ENCODE measurements around the gene BAAT.

Gene BAAT

GRCh38 chr9:101362450-101362849 lies 22.4 kb downstream of the BAAT start:
- no peaks in the 10 kb centered on the region for H3K9me3 ChIP-seq (replicated peaks in 1 of 2; ENCODE audit: control insufficient read depth in 2 of 2, insufficient read depth in 1 of 2, low read depth in 1 of 2, low read length in 2 of 2)
- no peaks in the 10 kb centered on the region for H3K36me3 ChIP-seq (replicated peaks in 1 of 2; ENCODE audit: control insufficient read depth in 2 of 2, insufficient read depth in 2 of 2, low read length in 2 of 2)
- H3K23ac ChIP-seq (ENCODE audit: low read depth, low read length, poor library complexity) = no peak overlapping the region
- no peak overlapping the region for H3K27ac ChIP-seq (replicated peaks; ENCODE audit: low read length)
- no peak overlapping the region for H4K91ac ChIP-seq (ENCODE audit: low read depth, low read length, poor library complexity)
- DNase-seq (ENCODE audit: low spot score) = no peak
- H2BK5ac ChIP-seq (ENCODE audit: low read length) = no peak overlapping the region
- no peak overlapping the region for H3K18ac ChIP-seq (ENCODE audit: low read length)
- WGBS, 2 donors (ENCODE audit: extremely low coverage in 2 of 2, insufficient read length in 2 of 2, insufficient replicate concordance in 1 of 2) = no CpG with 5 or more reads among the region's 5 CpGs
- no peak overlapping the region for H3K9ac ChIP-seq (ENCODE audit: low read depth, low read length, poor library complexity)
- no peak overlapping the region for H2BK12ac ChIP-seq (ENCODE audit: low read length)
- no peak overlapping the region for H3K4me2 ChIP-seq (ENCODE audit: insufficient read depth, low read length, poor library complexity, severe bottlenecking)
- no peak overlapping the region for H2BK15ac ChIP-seq (ENCODE audit: low read length)
- H2AFZ ChIP-seq (ENCODE audit: low read length) = no peak overlapping the region
- H3K4ac ChIP-seq (ENCODE audit: low read length) = no peak overlapping the region
- H4K8ac ChIP-seq (ENCODE audit: low read depth, low read length) = no peak overlapping the region
- no peaks in the 10 kb centered on the region for H3K79me1 ChIP-seq (ENCODE audit: low read depth, low read length)
- no peaks in the 10 kb centered on the region for H3K4me1 ChIP-seq (ENCODE audit: control insufficient read depth in 2 of 2, insufficient read depth in 1 of 2, low read depth in 1 of 2, low read length in 2 of 2)
- no peak overlapping the region for H2BK120ac ChIP-seq (ENCODE audit: low read depth, low read length)
- H3K14ac ChIP-seq (ENCODE audit: low read length) = no peak overlapping the region
- H3K27me3 ChIP-seq (ENCODE audit: control insufficient read depth in 3 of 3, insufficient read depth in 3 of 3, low read depth in 1 of 3, low read length in 3 of 3) = no peaks in the 10 kb centered on the region
- H2AK5ac ChIP-seq (ENCODE audit: low read depth, low read length) = no peak overlapping the region
- no peak overlapping the region for H3K4me3 ChIP-seq (ENCODE audit: low read length in 2 of 2)

- DNase-seq (ENCODE audit: low spot score) = no peak
- no peak overlapping the region for H3K4me3 ChIP-seq (ENCODE audit: low read length in 2 of 2)
- H3K36me3 ChIP-seq (replicated peaks in 1 of 2; ENCODE audit: control insufficient read depth in 2 of 2, insufficient read depth in 2 of 2, low read length in 2 of 2) = no peaks in the 10 kb centered on the region
- no peak overlapping the region for H3K4me2 ChIP-seq (ENCODE audit: insufficient read depth, low read length, poor library complexity, severe bottlenecking)
- H3K79me1 ChIP-seq (ENCODE audit: low read depth, low read length) = no peaks in the 10 kb centered on the region
- no peak overlapping the region for H2BK120ac ChIP-seq (ENCODE audit: low read depth, low read length)
- no peak overlapping the region for H3K23ac ChIP-seq (ENCODE audit: low read depth, low read length, poor library complexity)
- H4K8ac ChIP-seq (ENCODE audit: low read depth, low read length) = no peak overlapping the region
- no peaks in the 10 kb centered on the region for H3K9me3 ChIP-seq (replicated peaks in 1 of 2; ENCODE audit: control insufficient read depth in 2 of 2, insufficient read depth in 1 of 2, low read depth in 1 of 2, low read length in 2 of 2)
- H3K4ac ChIP-seq (ENCODE audit: low read length) = no peak overlapping the region
- no peak overlapping the region for H2AK5ac ChIP-seq (ENCODE audit: low read depth, low read length)
- no peak overlapping the region for H3K9ac ChIP-seq (ENCODE audit: low read depth, low read length, poor library complexity)
- H3K4me1 ChIP-seq (ENCODE audit: control insufficient read depth in 2 of 2, insufficient read depth in 1 of 2, low read depth in 1 of 2, low read length in 2 of 2) = no peaks in the 10 kb centered on the region
- no peak overlapping the region for H2BK15ac ChIP-seq (ENCODE audit: low read length)
- H2BK12ac ChIP-seq (ENCODE audit: low read length) = no peak overlapping the region
- no peak overlapping the region for H4K91ac ChIP-seq (ENCODE audit: low read depth, low read length, poor library complexity)
- no peak overlapping the region for H2BK5ac ChIP-seq (ENCODE audit: low read length)
- no peak overlapping the region for H3K27ac ChIP-seq (replicated peaks; ENCODE audit: low read length)
- no peaks in the 10 kb centered on the region for H3K27me3 ChIP-seq (ENCODE audit: control insufficient read depth in 3 of 3, insufficient read depth in 3 of 3, low read depth in 1 of 3, low read length in 3 of 3)
- H2AFZ ChIP-seq (ENCODE audit: low read length) = no peak overlapping the region
- H3K14ac ChIP-seq (ENCODE audit: low read length) = no peak overlapping the region
- no peak overlapping the region for H3K18ac ChIP-seq (ENCODE audit: low read length)
Observed at GRCh38 chr9:101360647-101361046, 24.2 kb downstream of the BAAT start.

GRCh38 chr9:101359679-101360078 lies 25.1 kb downstream of the BAAT start:
- Histone ChIP-seq H2AK5ac (ENCODE audit: low read depth, low read length) (no peak overlapping the region), H3K4me3 (ENCODE audit: low read length in 2 of 2) (no peak overlapping the region), H3K4me2 (ENCODE audit: insufficient read depth, low read length, poor library complexity, severe bottlenecking) (no peak overlapping the region), H3K9me3 (replicated peaks in 1 of 2; ENCODE audit: control insufficient read depth in 2 of 2, insufficient read depth in 1 of 2, low read depth in 1 of 2, low read length in 2 of 2) (no peaks in the 10 kb centered on the region), H3K9ac (ENCODE audit: low read depth, low read length, poor library complexity) (no peak overlapping the region), H2BK5ac (ENCODE audit: low read length) (no peak overlapping the region), H3K36me3 (replicated peaks in 1 of 2; ENCODE audit: control insufficient read depth in 2 of 2, insufficient read depth in 2 of 2, low read length in 2 of 2) (no peaks in the 10 kb centered on the region), H2BK120ac (ENCODE audit: low read depth, low read length) (no peak overlapping the region), H3K27ac (replicated peaks; ENCODE audit: low read length) (no peak overlapping the region), H3K4me1 (ENCODE audit: control insufficient read depth in 2 of 2, insufficient read depth in 1 of 2, low read depth in 1 of 2, low read length in 2 of 2) (no peaks in the 10 kb centered on the region), H3K4ac (ENCODE audit: low read length) (no peak overlapping the region), H3K23ac (ENCODE audit: low read depth, low read length, poor library complexity) (no peak overlapping the region), H4K91ac (ENCODE audit: low read depth, low read length, poor library complexity) (no peak overlapping the region), H3K14ac (ENCODE audit: low read length) (no peak overlapping the region), H4K8ac (ENCODE audit: low read depth, low read length) (no peak overlapping the region), H3K79me1 (ENCODE audit: low read depth, low read length) (no peaks in the 10 kb centered on the region), H3K18ac (ENCODE audit: low read length) (no peak overlapping the region), H2BK12ac (ENCODE audit: low read length) (no peak overlapping the region), H2AFZ (ENCODE audit: low read length) (no peak overlapping the region), H3K27me3 (ENCODE audit: control insufficient read depth in 3 of 3, insufficient read depth in 3 of 3, low read depth in 1 of 3, low read length in 3 of 3) (no peaks in the 10 kb centered on the region), H2BK15ac (ENCODE audit: low read length) (no peak overlapping the region)
- DNase-seq (ENCODE audit: low spot score) = no peak
- WGBS, 2 donors (ENCODE audit: extremely low coverage in 2 of 2, insufficient read length in 2 of 2, insufficient replicate concordance in 1 of 2) = no CpG with 5 or more reads among the region's 1 CpG

GRCh38 chr9:101356619-101357018 lies 28.2 kb downstream of the BAAT start:
- no peak overlapping the region for H2BK15ac ChIP-seq (ENCODE audit: low read length)
- no peak overlapping the region for H3K27ac ChIP-seq (replicated peaks; ENCODE audit: low read length)
- H3K9ac ChIP-seq (ENCODE audit: low read depth, low read length, poor library complexity) = no peak overlapping the region
- no peak overlapping the region for H3K4ac ChIP-seq (ENCODE audit: low read length)
- no peak overlapping the region for H2BK12ac ChIP-seq (ENCODE audit: low read length)
- no peaks in the 10 kb centered on the region for H3K4me1 ChIP-seq (ENCODE audit: control insufficient read depth in 2 of 2, insufficient read depth in 1 of 2, low read depth in 1 of 2, low read length in 2 of 2)
- DNase-seq (ENCODE audit: low spot score) = no peak
- H2BK120ac ChIP-seq (ENCODE audit: low read depth, low read length) = no peak overlapping the region
- H3K36me3 ChIP-seq (replicated peaks in 1 of 2; ENCODE audit: control insufficient read depth in 2 of 2, insufficient read depth in 2 of 2, low read length in 2 of 2) = no peaks in the 10 kb centered on the region
- no peak overlapping the region for H3K14ac ChIP-seq (ENCODE audit: low read length)
- no peak overlapping the region for H4K91ac ChIP-seq (ENCODE audit: low read depth, low read length, poor library complexity)
- H3K4me2 ChIP-seq (ENCODE audit: insufficient read depth, low read length, poor library complexity, severe bottlenecking) = no peak overlapping the region
- no peak overlapping the region for H2BK5ac ChIP-seq (ENCODE audit: low read length)
- H3K79me1 ChIP-seq (ENCODE audit: low read depth, low read length) = no peaks in the 10 kb centered on the region
- no peak overlapping the region for H4K8ac ChIP-seq (ENCODE audit: low read depth, low read length)
- peak overlapping the region; percentile 62 for H3K23ac ChIP-seq (ENCODE audit: low read depth, low read length, poor library complexity)
- peak overlapping the region in 1 of 2 donors; percentile 36 for H3K4me3 ChIP-seq (ENCODE audit: low read length in 2 of 2)
- H2AFZ ChIP-seq (ENCODE audit: low read length) = no peak overlapping the region
- H3K18ac ChIP-seq (ENCODE audit: low read length) = peak overlapping the region; percentile 78
- no CpG with 5 or more reads among the region's 1 CpG for WGBS, 2 donors (ENCODE audit: extremely low coverage in 2 of 2, insufficient read length in 2 of 2, insufficient replicate concordance in 1 of 2)
- H2AK5ac ChIP-seq (ENCODE audit: low read depth, low read length) = no peak overlapping the region
- H3K27me3 ChIP-seq (ENCODE audit: control insufficient read depth in 3 of 3, insufficient read depth in 3 of 3, low read depth in 1 of 3, low read length in 3 of 3) = peaks cover 0 to 4% (median 0%) of the 10 kb centered on the region in 3 experiments
- H3K9me3 ChIP-seq (replicated peaks in 1 of 2; ENCODE audit: control insufficient read depth in 2 of 2, insufficient read depth in 1 of 2, low read depth in 1 of 2, low read length in 2 of 2) = no peaks in the 10 kb centered on the region
